ENCODE results near the gene LRPAP1. TPM values are rescaled to one million over a fixed set of nuclear protein-coding genes. Genes with fewer than 3 reads are reported as not detected.

The LRPAP1 gene
- total and polyA plus RNA-seq, 8 donors, result 31.5 to 92.0 (median 52.8) TPM

GRCh38 chr4:3476341-3476747 lies 55.9 kb downstream of the LRPAP1 start:
- H3K4me3 ChIP-seq, result no peak overlapping the region
- 84 to 97% (median 94%) methylated on average over 19 to 22 of the region's 22 CpGs for WGBS, 5 donors

GRCh38 chr4:3475713-3476260 lies 56.4 kb downstream of the LRPAP1 start:
- Histone ChIP-seq H3K27me3 (peaks cover 0 to 57% (median 0%) of the 10 kb centered on the region in 3 donors), H3K27ac (no peak overlapping the region), H3K9me3 (no peaks in the 10 kb centered on the region), H3K4me1 (peaks cover 0 to 10% (median 9%) of the 10 kb centered on the region in 4 donors), H3K36me3 (no peaks in the 10 kb centered on the region), H3K4me3 (no peak overlapping the region)
- intact Hi-C loops (cut with DNase I; ENCODE audit: low total_unique reads), result no loop called here
- 73 to 86% (median 82%) methylated on average over 22 of the region's 22 CpGs for WGBS, 5 donors
- TF ChIP-seq POLR2AphosphoS5 (IDR thresholded peaks at IDR 0.05), result no peak
- no peak for TF ChIP-seq POLR2A (IDR thresholded peaks at IDR 0.05)
- no peak for TF ChIP-seq CTCF (IDR thresholded peaks at IDR 0.05)
- TF ChIP-seq EP300 (IDR thresholded peaks at IDR 0.05), result no peak
- DNase-seq, result no peak

More at GRCh38 chr4:3476341-3476747, 55.9 kb downstream of the LRPAP1 start:
- H3K4me1 ChIP-seq, result peaks cover under 1 to 13% (median 13%) of the 10 kb centered on the region in 4 donors
- peaks cover 0 to 63% (median 0%) of the 10 kb centered on the region in 3 donors for H3K27me3 ChIP-seq
- no peak overlapping the region for H3K27ac ChIP-seq
- no peak for DNase-seq
- TF ChIP-seq CTCF (IDR thresholded peaks at IDR 0.05) (no peak), EP300 (IDR thresholded peaks at IDR 0.05) (no peak), POLR2AphosphoS5 (IDR thresholded peaks at IDR 0.05) (no peak), POLR2A (IDR thresholded peaks at IDR 0.05) (no peak)
- no peaks in the 10 kb centered on the region for H3K9me3 ChIP-seq
- intact Hi-C loops (cut with DNase I; ENCODE audit: low total_unique reads), result no loop called here
- no peaks in the 10 kb centered on the region for H3K36me3 ChIP-seq

GRCh38 chr4:3475041-3475712 lies 57.0 kb downstream of the LRPAP1 start:
- Histone ChIP-seq H3K4me1 (peaks cover 0 to 9% (median 7%) of the 10 kb centered on the region in 4 donors), H3K36me3 (no peaks in the 10 kb centered on the region), H3K27ac (no peak overlapping the region), H3K4me3 (no peak overlapping the region), H3K9me3 (no peaks in the 10 kb centered on the region), H3K27me3 (peaks cover 0 to 55% (median 0%) of the 10 kb centered on the region in 3 donors)
- no peak for TF ChIP-seq CTCF (IDR thresholded peaks at IDR 0.05)
- no peak for TF ChIP-seq EP300 (IDR thresholded peaks at IDR 0.05)
- no peak for TF ChIP-seq POLR2AphosphoS5 (IDR thresholded peaks at IDR 0.05)
- TF ChIP-seq POLR2A (IDR thresholded peaks at IDR 0.05), result no peak
- intact Hi-C loops (cut with DNase I; ENCODE audit: low total_unique reads), result no loop called here
- DNase-seq, result no peak
- 74 to 84% (median 79%) methylated on average over 13 to 15 of the region's 15 CpGs for WGBS, 5 donors

GRCh38 chr4:3473996-3474765 lies 58.0 kb downstream of the LRPAP1 start:
- TF ChIP-seq EP300 (IDR thresholded peaks at IDR 0.05), result no peak
- TF ChIP-seq POLR2A (IDR thresholded peaks at IDR 0.05), result no peak
- no peak for TF ChIP-seq POLR2AphosphoS5 (IDR thresholded peaks at IDR 0.05)
- no peak for TF ChIP-seq CTCF (IDR thresholded peaks at IDR 0.05)
- intact Hi-C loops (cut with DNase I; ENCODE audit: low total_unique reads), result no loop called here
- H3K4me1 ChIP-seq, result peaks cover 3 to 18% (median 15%) of the 10 kb centered on the region in 4 donors
- 79 to 90% (median 84%) methylated on average over 13 of the region's 13 CpGs for WGBS, 5 donors
- no peak overlapping the region for H3K4me3 ChIP-seq
- H3K9me3 ChIP-seq, result no peaks in the 10 kb centered on the region
- no peak for DNase-seq
- H3K27me3 ChIP-seq, result peaks cover 0 to 55% (median 0%) of the 10 kb centered on the region in 3 donors
- H3K36me3 ChIP-seq, result no peaks in the 10 kb centered on the region
- no peak overlapping the region for H3K27ac ChIP-seq

All from stomach (tissue), 9 donors.